H1 (cell line): ENCODE data around the gene GRK5. TPM values are rescaled to one million over a fixed set of nuclear protein-coding genes. Genes with fewer than 3 reads are reported as not detected.
A peak's percentile ranks its signal among the peaks of the same experiment; 100 is the strongest.

Experiments used
- CTCF ChIA-PET: fragments of 300-600 bp; sonication (Branson Sonifier 250); formaldehyde crosslinking; loops from one replicate; lab custom pipeline; 2021; ENCODE audit not compliant: partially characterized antibody; lab: Charles Lee
- POLR2A ChIA-PET: fragments of 300-600 bp; sonication (Branson Sonifier 250); formaldehyde crosslinking; loops from one replicate; lab custom pipeline; 2021; ENCODE audit warnings: inconsistent platforms; ENCODE audit not compliant: partially characterized antibody; lab: Charles Lee
- DNase-seq, 2 experiments: peaks; one replicate each; pipeline versions ENCODE4 v3.0.0 to v3.0.0-alpha.2; 2010 to 2022; ENCODE audit warnings: low spot score in 2 of 2, low read depth in 1 of 2, mixed read lengths in 1 of 2
- FAIRE-seq: peaks from 2 replicates; lab custom pipeline; 2011; peaks lifted over from hg19 to GRCh38; lab: Jason Lieb, UNC
- H2AFZ ChIP-seq: 2 replicates; pipeline ENCODE4 v1.8.1; 2012; ENCODE audit warnings: low read length, inconsistent platforms
- H2AK5ac ChIP-seq: 2 replicates; pipeline ENCODE4 v1.6.1; 2013; ENCODE audit warnings: low read depth, low read length
- H2BK120ac ChIP-seq: replicated peaks from 2 replicates; pipeline ENCODE3; 2013; ENCODE audit warnings: low read depth, low read length, inconsistent platforms
- H2BK12ac ChIP-seq: 2 replicates; pipeline ENCODE4 v1.6.1; 2013; ENCODE audit warnings: low read depth, low read length
- H2BK15ac ChIP-seq: 2 replicates; pipeline ENCODE4 v1.6.1; 2013; ENCODE audit warnings: low read length
- H2BK20ac ChIP-seq: 2 replicates; pipeline ENCODE4 v1.6.1; 2013; ENCODE audit warnings: low read length
- H2BK5ac ChIP-seq: 2 replicates; pipeline ENCODE4 v1.6.1; 2013; ENCODE audit warnings: low read depth, low read length
- H3K14ac ChIP-seq: 2 replicates; pipeline ENCODE4 v1.6.1; 2013; ENCODE audit warnings: inconsistent platforms; ENCODE audit not compliant: insufficient read length
- H3K18ac ChIP-seq: 2 replicates; pipeline ENCODE4 v1.6.1; 2013; ENCODE audit warnings: low read length; ENCODE audit errors: extremely low read depth
- H3K23ac ChIP-seq: 2 replicates; pipeline ENCODE4 v1.6.1; 2013; ENCODE audit warnings: inconsistent platforms; ENCODE audit not compliant: insufficient read length
- H3K23me2 ChIP-seq: 2 replicates; pipeline ENCODE4 v1.6.1; 2013; ENCODE audit warnings: low read depth, low read length
- H3K27ac ChIP-seq: 2 replicates; pipeline ENCODE4 v1.6.1; 2011; ENCODE audit warnings: low read depth, low read length, inconsistent platforms
- H3K27me3 ChIP-seq, 4 experiments: replicated peaks in 1 of 4; 1 replicate in 1 of 4; 2 replicates in 3 of 4; pipeline versions ENCODE4 v1.6.1 to v1.8.1; 2011 to 2013; ENCODE audit warnings: low read length in 3 of 4, mild to moderate bottlenecking in 3 of 4, inconsistent platforms in 2 of 4, mixed read lengths in 2 of 4, moderate library complexity in 1 of 4; ENCODE audit not compliant: control insufficient read depth in 3 of 4, insufficient read depth in 3 of 4; ENCODE audit errors: extremely low read depth in 1 of 4
- H3K36me3 ChIP-seq, 4 experiments: 2 replicates each; pipeline versions ENCODE4 v1.6.1 to v1.8.1; 2011 to 2013; ENCODE audit warnings: mild to moderate bottlenecking in 4 of 4, low read length in 3 of 4, moderate library complexity in 2 of 4, control low read depth in 1 of 4, inconsistent platforms in 1 of 4; ENCODE audit not compliant: insufficient read depth in 4 of 4, control insufficient read depth in 2 of 4
- H3K4ac ChIP-seq: replicated peaks from 2 replicates; pipeline ENCODE3; 2013; ENCODE audit warnings: low read length, low read depth, mixed read lengths, inconsistent platforms; ENCODE audit not compliant: insufficient read length
- H3K4me1 ChIP-seq, 4 experiments: replicated peaks in 1 of 4; 1 replicate in 1 of 4; 2 replicates in 3 of 4; pipeline versions ENCODE4 v1.6.1 to v1.8.1; 2011 to 2013; ENCODE audit warnings: low read length in 3 of 4, inconsistent platforms in 2 of 4, mixed read lengths in 1 of 4; ENCODE audit not compliant: insufficient read depth in 4 of 4, control insufficient read depth in 3 of 4
- H3K4me2 ChIP-seq, 2 experiments: 2 replicates each; pipeline versions ENCODE4 v1.6.1 to v1.8.1; 2011 to 2013; ENCODE audit warnings: low read depth in 2 of 2, low read length in 2 of 2, control low read depth in 1 of 2, inconsistent platforms in 1 of 2, mild to moderate bottlenecking in 1 of 2; ENCODE audit not compliant: insufficient read depth in 1 of 2
- H3K4me3 ChIP-seq, 4 experiments: fragments of 200-600, 300-600 bp in 1 of 4; sonication (generic), shearing (Covaris generic), sonication (Bioruptor Twin) in 1 of 4; 2 replicates each; pipeline versions ENCODE4 v1.5.1 to v1.8.1; 2011 to 2016; ENCODE audit warnings: low read length in 4 of 4, low read depth in 3 of 4, control low read depth in 2 of 4, inconsistent platforms in 2 of 4, mild to moderate bottlenecking in 2 of 4, mixed read lengths in 1 of 4, moderate library complexity in 1 of 4; ENCODE audit not compliant: insufficient read depth in 2 of 4; ENCODE audit errors: extremely low read depth in 1 of 4
- H3K56ac ChIP-seq: replicated peaks from 2 replicates; pipeline ENCODE3; 2013; ENCODE audit warnings: low read depth, mild to moderate bottlenecking, mixed read lengths, low read length, inconsistent platforms; ENCODE audit not compliant: insufficient read length
- H3K79me1 ChIP-seq: 2 replicates; pipeline ENCODE4 v1.6.1; 2013; ENCODE audit warnings: low read depth, low read length, control low read depth
- H3K79me2 ChIP-seq, 2 experiments: 2 replicates each; pipeline versions ENCODE4 v1.6.1 to v1.8.1; 2012 to 2013; ENCODE audit warnings: low read length in 2 of 2, mild to moderate bottlenecking in 2 of 2, inconsistent platforms in 1 of 2; ENCODE audit not compliant: insufficient read depth in 2 of 2, control insufficient read depth in 1 of 2
- H3K9ac ChIP-seq, 4 experiments: replicated peaks in 1 of 4; 1 replicate in 1 of 4; 2 replicates in 3 of 4; pipeline versions ENCODE4 v1.6.1 to v1.8.1; 2011 to 2013; ENCODE audit warnings: low read depth in 3 of 4, low read length in 3 of 4, control low read depth in 2 of 4, mild to moderate bottlenecking in 2 of 4, moderate library complexity in 2 of 4, inconsistent platforms in 1 of 4; ENCODE audit errors: extremely low read depth in 1 of 4
- H3K9me3 ChIP-seq, 2 experiments: 2 replicates each; pipeline versions ENCODE4 v1.6.1 to v1.8.1; 2012 to 2013; ENCODE audit warnings: mild to moderate bottlenecking in 2 of 2, moderate library complexity in 2 of 2, control low read depth in 1 of 2, inconsistent platforms in 1 of 2, low read depth in 1 of 2, low read length in 1 of 2, mixed read lengths in 1 of 2; ENCODE audit not compliant: insufficient read depth in 2 of 2
- H4K20me1 ChIP-seq, 2 experiments: replicated peaks in 1 of 2; 2 replicates each; pipeline versions ENCODE3 to v1.8.1; 2011 to 2013; ENCODE audit warnings: inconsistent platforms in 2 of 2, low read length in 2 of 2, mild to moderate bottlenecking in 1 of 2; ENCODE audit not compliant: insufficient read depth in 2 of 2, control insufficient read depth in 1 of 2
- H4K5ac ChIP-seq: 2 replicates; pipeline ENCODE4 v1.6.1; 2013; ENCODE audit warnings: low read length, low read depth, mixed read lengths, inconsistent platforms; ENCODE audit not compliant: insufficient read length
- H4K8ac ChIP-seq: 2 replicates; pipeline ENCODE4 v1.8.0; 2013; ENCODE audit warnings: mild to moderate bottlenecking, moderate library complexity, low read length, inconsistent platforms; ENCODE audit not compliant: insufficient read depth; ENCODE audit errors: extremely low read depth
- H4K91ac ChIP-seq: replicated peaks from 2 replicates; pipeline ENCODE3; 2013; ENCODE audit warnings: low read length, mixed read lengths, inconsistent platforms; ENCODE audit not compliant: insufficient read length
- GTF2F1 ChIP-seq: IDR thresholded peaks from 2 replicates; pipeline ENCODE4 v1.6.1; 2012; ENCODE audit warnings: low read depth, low read length, improper control_type of control experiment, borderline replicate concordance
- KDM5A ChIP-seq: fragments of 200-600 bp; IDR thresholded peaks from 2 replicates; pipeline ENCODE4 v1.7.1; 2012; ENCODE audit warnings: mild to moderate bottlenecking, low read length, inconsistent platforms, mixed read lengths
- RFX5 ChIP-seq: IDR thresholded peaks from 2 replicates; pipeline ENCODE4 v1.6.1; 2011; ENCODE audit warnings: low read depth, low read length, improper control_type of control experiment, borderline replicate concordance
- SAP30 ChIP-seq: fragments of 300-600 bp; sonication (generic); IDR thresholded peaks from 2 replicates; pipeline ENCODE4 v1.7.1; 2012; ENCODE audit warnings: low read length, moderate library complexity, mild to moderate bottlenecking, inconsistent platforms; ENCODE audit not compliant: insufficient read depth, insufficient replicate concordance
- SIRT6 ChIP-seq: IDR thresholded peaks from one replicate; pipeline ENCODE4 v1.7.1; 2012; ENCODE audit warnings: low read length, inconsistent platforms
- SP4 ChIP-seq: IDR thresholded peaks from 2 replicates; pipeline ENCODE4 v1.6.1; 2012; ENCODE audit warnings: low read length, inconsistent platforms
- TBP ChIP-seq: IDR thresholded peaks from 2 replicates; pipeline ENCODE4 v1.6.1; 2011; ENCODE audit warnings: low read depth, low read length, improper control_type of control experiment
- WGBS, 2 experiments: shearing (Covaris generic) in 1 of 2; methylation state at CpG; one replicate each; pipeline versions ENCODE4 v1.1.6 to v1.1.7; 2013 to 2015; ENCODE audit warnings: low lambda C conversion rate in 2 of 2, mixed read lengths in 2 of 2, inconsistent platforms in 1 of 2, low coverage in 1 of 2, missing lambda C conversion rate in 1 of 2; ENCODE audit not compliant: insufficient replicate concordance in 2 of 2, insufficient coverage in 1 of 2, insufficient read length in 1 of 2; ENCODE audit errors: extremely low coverage in 1 of 2, missing lambda C conversion rate in 1 of 2; 5-methylcytosine and 5-hydroxymethylcytosine counted together
- polyA plus RNA-seq, 7 experiments: library from polyadenylated mRNA; depleted of rRNA in 3 of 7; stranded (reverse) in 5 of 7; unstranded in 2 of 7; fragments of >200 nt in 5 of 7; fragments of 200-250 nt in 2 of 7; gene quantifications; 1 replicate in 5 of 7; 2 replicates in 1 of 7; 4 replicates in 1 of 7; pipeline versions ENCODE4 v1.2.1 to v1.2.3, GENCODE V29; 2011 to 2013; ENCODE audit warnings: missing spikeins in 2 of 7, mixed read lengths in 2 of 7
- total RNA-seq: library from RNA; stranded (reverse); fragmentation: NEBNext Ultra II Directional; extraction: Animal tissue kit (Norgen Biotek cat#: 25700); gene quantifications from 2 replicates; pipeline ENCODE4 v1.2.1, GENCODE V29; 2021
- TF ChIP-seq, protein P1 (sequence below): IDR thresholded peaks from 2 replicates; pipeline ENCODE4 v1.6.1; 2011; ENCODE audit warnings: low read length, improper control_type of control experiment

The GRK5 gene
- total and polyA plus RNA-seq, 2 of the 8 experiments (the other 6 are each of a cell fraction or from before 2014, with no cell fraction given): 0.54 to 2.5 TPM

DNA sequence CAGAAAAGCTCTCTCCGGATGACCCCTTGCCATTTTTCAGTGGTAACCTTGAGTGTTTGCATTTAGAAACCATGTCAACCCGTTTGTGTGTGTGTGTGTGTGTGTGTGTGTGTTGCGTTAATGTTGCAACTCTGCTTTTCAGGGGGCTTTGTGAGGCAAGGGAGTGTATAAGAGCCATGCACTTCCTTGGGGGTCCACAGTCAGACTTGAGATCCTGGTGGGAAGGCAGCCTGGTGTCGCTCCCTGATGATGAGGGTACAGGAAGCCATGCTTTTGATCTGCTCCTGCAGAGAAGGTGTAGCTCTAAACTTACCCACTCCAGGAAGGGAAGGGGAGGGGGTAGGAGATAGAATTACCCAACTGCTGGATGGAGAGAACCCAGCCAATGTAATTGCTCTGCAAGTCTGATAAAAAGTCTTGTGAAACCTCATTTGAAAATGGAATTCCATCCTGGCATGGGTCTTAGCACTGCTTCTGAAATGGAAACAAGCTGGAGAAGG lies 10.7 kb downstream of the GRK5 start:
- H2BK5ac ChIP-seq: no peak overlapping the region; the same call in 1 of the 2 replicates
- CTCF ChIA-PET: interaction anchor here (0.6 to 1.7 kb wide), 9 partner anchors 9 to 188 kb away, joined by 3 to 10 read pairs (median 3); partner anchors contain the start of gene GRK5

More for the DNA sequence above, 10.7 kb downstream of the GRK5 start:
- H3K23ac ChIP-seq: no peak overlapping the region
- DNase-seq (no peak), FAIRE-seq (no peak)
- WGBS, 2 experiments: 75% methylated on average over 4 of the region's 4 CpGs; no CpG with 5 or more reads in 1 of the 2 experiments
- no peaks in the 10 kb centered on the region for H3K23me2 ChIP-seq
- H3K4me3 ChIP-seq: no peak overlapping the region
- H2BK20ac ChIP-seq: no peak overlapping the region
- no peak overlapping the region for H2BK120ac ChIP-seq
- no peak overlapping the region; a peak in 1 of 4 replicates for H3K4me2 ChIP-seq
- H2BK12ac ChIP-seq: no peak overlapping the region
- H4K20me1 ChIP-seq: no peaks in the 10 kb centered on the region
- no peak overlapping the region for H3K27ac ChIP-seq
- no peak overlapping the region for H4K91ac ChIP-seq
- no peak overlapping the region for H3K9ac ChIP-seq
- no peak overlapping the region for H4K8ac ChIP-seq
- TF ChIP-seq GTF2F1 (no peak), TBP (no peak), SIRT6 (no peak), KDM5A (no peak), SP4 (no peak), RFX5 (no peak), SAP30 (no peak)
- TF ChIP-seq, protein P1, sequence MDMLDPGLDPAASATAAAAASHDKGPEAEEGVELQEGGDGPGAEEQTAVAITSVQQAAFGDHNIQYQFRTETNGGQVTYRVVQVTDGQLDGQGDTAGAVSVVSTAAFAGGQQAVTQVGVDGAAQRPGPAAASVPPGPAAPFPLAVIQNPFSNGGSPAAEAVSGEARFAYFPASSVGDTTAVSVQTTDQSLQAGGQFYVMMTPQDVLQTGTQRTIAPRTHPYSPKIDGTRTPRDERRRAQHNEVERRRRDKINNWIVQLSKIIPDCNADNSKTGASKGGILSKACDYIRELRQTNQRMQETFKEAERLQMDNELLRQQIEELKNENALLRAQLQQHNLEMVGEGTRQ: no peak
- peak overlapping the region; percentile 65; the same call in 1 of the 2 replicates for H2BK15ac ChIP-seq
- H3K79me1 ChIP-seq: no peaks in the 10 kb centered on the region
- no peak overlapping the region for H3K56ac ChIP-seq
- H4K5ac ChIP-seq: no peak overlapping the region
- no peaks in the 10 kb centered on the region for H3K36me3 ChIP-seq
- no peak overlapping the region for H2AK5ac ChIP-seq
- H3K9me3 ChIP-seq: no peaks in the 10 kb centered on the region
- POLR2A ChIA-PET: interaction anchor here (0.9 kb wide), 1 partner anchor 11 kb away, joined by 3 read pairs; the partner anchor contains the start of gene GRK5
- H3K79me2 ChIP-seq: no peaks in the 10 kb centered on the region
- H3K4me1 ChIP-seq: peaks cover 2 to 24% (median 11%) of the 10 kb centered on the region in 4 experiments; a peak in 6 of 7 replicates
- no peak overlapping the region for H3K4ac ChIP-seq
- no peak overlapping the region for H2AFZ ChIP-seq
- H3K18ac ChIP-seq: no peak overlapping the region
- H3K14ac ChIP-seq: no peak overlapping the region
- peaks cover 0 to 2% (median 0%) of the 10 kb centered on the region in 4 experiments; a peak in 1 of 7 replicates for H3K27me3 ChIP-seq
